Measurements from ENCODE around the gene PHYHIPL.

PHYHIPL gene

GRCh38 chr10:59287587-59288255 lies 111.3 kb downstream of the PHYHIPL start:
- Histone ChIP-seq H3K56ac (ENCODE audit: low read length) (no peak overlapping the region), H3K9ac (ENCODE audit: low read length) (no peak overlapping the region), H2BK15ac (replicated peaks; ENCODE audit: low read depth) (no peak overlapping the region), H3K18ac (ENCODE audit: low read length) (no peak overlapping the region), H3K4me3 (ENCODE audit: low read length) (no peak overlapping the region), H3K36me3 (ENCODE audit: control insufficient read depth, insufficient read depth, low read length) (no peaks in the 10 kb centered on the region), H4K8ac (ENCODE audit: low read depth, low read length) (no peak overlapping the region), H3K4ac (ENCODE audit: low read depth, low read length) (no peak overlapping the region), H2BK5ac (ENCODE audit: low read length) (no peak overlapping the region), H2AK5ac (ENCODE audit: low read length) (no peak overlapping the region), H3K79me2 (ENCODE audit: control insufficient read depth, insufficient read depth, low read length) (no peaks in the 10 kb centered on the region), H3K27ac (ENCODE audit: low read depth, low read length) (no peak overlapping the region), H4K5ac (ENCODE audit: low read length) (no peak overlapping the region), H3K4me2 (ENCODE audit: low read length) (no peak overlapping the region), H3K4me1 (ENCODE audit: control insufficient read depth, low read depth, low read length) (no peaks in the 10 kb centered on the region), H3K27me3 (ENCODE audit: insufficient read depth, low read length, poor library complexity) (no peaks in the 10 kb centered on the region), H2BK120ac (ENCODE audit: low read depth, low read length) (no peak overlapping the region), H3K79me1 (ENCODE audit: low read length) (no peaks in the 10 kb centered on the region), H3K23ac (ENCODE audit: low read length) (no peak overlapping the region)
- DNase-seq, result no peak
- no CpG with 5 or more reads among the region's 3 CpGs for WGBS (ENCODE audit: extremely low coverage, insufficient coverage, low lambda C conversion rate)

GRCh38 chr10:59289853-59290252 lies 113.4 kb downstream of the PHYHIPL start:
- Histone ChIP-seq H3K4ac (ENCODE audit: low read depth, low read length) (no peak overlapping the region), H3K4me3 (ENCODE audit: low read length) (no peak overlapping the region), H3K36me3 (ENCODE audit: control insufficient read depth, insufficient read depth, low read length) (no peaks in the 10 kb centered on the region), H3K23ac (ENCODE audit: low read length) (no peak overlapping the region), H2BK15ac (replicated peaks; ENCODE audit: low read depth) (no peak overlapping the region), H3K4me1 (ENCODE audit: control insufficient read depth, low read depth, low read length) (no peaks in the 10 kb centered on the region), H3K79me1 (ENCODE audit: low read length) (no peaks in the 10 kb centered on the region), H3K56ac (ENCODE audit: low read length) (no peak overlapping the region), H3K9ac (ENCODE audit: low read length) (no peak overlapping the region), H3K27me3 (ENCODE audit: insufficient read depth, low read length, poor library complexity) (no peaks in the 10 kb centered on the region), H2AK5ac (ENCODE audit: low read length) (no peak overlapping the region), H4K5ac (ENCODE audit: low read length) (no peak overlapping the region), H3K18ac (ENCODE audit: low read length) (no peak overlapping the region), H2BK5ac (ENCODE audit: low read length) (no peak overlapping the region), H3K4me2 (ENCODE audit: low read length) (no peak overlapping the region), H3K79me2 (ENCODE audit: control insufficient read depth, insufficient read depth, low read length) (no peaks in the 10 kb centered on the region), H2BK120ac (ENCODE audit: low read depth, low read length) (no peak overlapping the region), H4K8ac (ENCODE audit: low read depth, low read length) (no peak overlapping the region), H3K27ac (ENCODE audit: low read depth, low read length) (no peak overlapping the region)
- DNase-seq, result no peak
- no CpG with 5 or more reads among the region's 3 CpGs for WGBS (ENCODE audit: extremely low coverage, insufficient coverage, low lambda C conversion rate)

GRCh38 chr10:59290448-59290847 lies 114.0 kb downstream of the PHYHIPL start:
- no peak for DNase-seq
- WGBS (ENCODE audit: extremely low coverage, insufficient coverage, low lambda C conversion rate), result no CpG with 5 or more reads among the region's 4 CpGs
- no peak overlapping the region for H3K23ac ChIP-seq (ENCODE audit: low read length)

More at GRCh38 chr10:59290448-59290847, 114.0 kb downstream of the PHYHIPL start:
- Histone ChIP-seq H3K36me3 (ENCODE audit: control insufficient read depth, insufficient read depth, low read length) (no peaks in the 10 kb centered on the region), H3K4me1 (ENCODE audit: control insufficient read depth, low read depth, low read length) (no peaks in the 10 kb centered on the region), H2BK120ac (ENCODE audit: low read depth, low read length) (no peak overlapping the region), H3K27ac (ENCODE audit: low read depth, low read length) (no peak overlapping the region), H3K56ac (ENCODE audit: low read length) (no peak overlapping the region), H3K79me2 (ENCODE audit: control insufficient read depth, insufficient read depth, low read length) (no peaks in the 10 kb centered on the region), H2AK5ac (ENCODE audit: low read length) (no peak overlapping the region), H3K4me2 (ENCODE audit: low read length) (no peak overlapping the region), H3K9ac (ENCODE audit: low read length) (no peak overlapping the region), H2BK5ac (ENCODE audit: low read length) (no peak overlapping the region), H3K27me3 (ENCODE audit: insufficient read depth, low read length, poor library complexity) (no peaks in the 10 kb centered on the region), H4K5ac (ENCODE audit: low read length) (no peak overlapping the region), H3K79me1 (ENCODE audit: low read length) (no peaks in the 10 kb centered on the region), H4K8ac (ENCODE audit: low read depth, low read length) (no peak overlapping the region), H2BK15ac (replicated peaks; ENCODE audit: low read depth) (no peak overlapping the region), H3K4ac (ENCODE audit: low read depth, low read length) (no peak overlapping the region), H3K18ac (ENCODE audit: low read length) (no peak overlapping the region), H3K4me3 (ENCODE audit: low read length) (no peak overlapping the region)

All from mesendoderm (in vitro differentiated cells).